DMS114 treated with DMSO at 0.1 percent for 48 hours (cell line): ENCODE data around the gene BCL2.

Source experiments
- DNase-seq: peaks from one replicate; lab custom pipeline; 2025; ENCODE audit not compliant: unreplicated experiment; lab: John Stamatoyannopoulos, UW

BCL2 gene

GRCh38 chr18:63126134-63127069 is 193.2 kb downstream of the BCL2 start:
- DNase-seq = no peak

- DNase-seq = no peak
These were observed 198.9 kb downstream of the BCL2 start for GRCh38 chr18:63120620-63121019.

GRCh38 chr18:63119647-63120046 is 199.9 kb downstream of the BCL2 start:
- peak; percentile 23 for DNase-seq

- DNase-seq = no peak
These were observed 205.5 kb downstream of the BCL2 start for GRCh38 chr18:63113899-63114565.

- DNase-seq = no peak
These were observed 206.9 kb downstream of the BCL2 start for GRCh38 chr18:63112706-63113105.

- DNase-seq = no peak
These were observed 207.7 kb downstream of the BCL2 start for GRCh38 chr18:63111671-63112402.

GRCh38 chr18:63109802-63110201 is 209.8 kb downstream of the BCL2 start:
- no peak for DNase-seq

GRCh38 chr18:63109022-63109421 is 210.5 kb downstream of the BCL2 start:
- DNase-seq = no peak

GRCh38 chr18:63107931-63108330 is 211.6 kb downstream of the BCL2 start:
- DNase-seq = no peak

- DNase-seq = no peak
These were observed 212.3 kb downstream of the BCL2 start for GRCh38 chr18:63107171-63107845.

GRCh38 chr18:63106727-63107126 is 212.8 kb downstream of the BCL2 start:
- DNase-seq = no peak

GRCh38 chr18:63105636-63106316 is 213.8 kb downstream of the BCL2 start:
- DNase-seq = no peak

- no peak for DNase-seq
These were observed 214.7 kb downstream of the BCL2 start for GRCh38 chr18:63104868-63105267.

GRCh38 chr18:63102941-63103744 is 216.4 kb downstream of the BCL2 start:
- DNase-seq = no peak

- no peak for DNase-seq
These were observed 218.9 kb downstream of the BCL2 start for GRCh38 chr18:63100630-63101055.

GRCh38 chr18:63099848-63100629 is 219.5 kb downstream of the BCL2 start:
- DNase-seq = no peak

GRCh38 chr18:63099091-63099840 is 220.3 kb downstream of the BCL2 start:
- no peak for DNase-seq
